Trophoblast cell (in vitro differentiated cells and primary cell): ENCODE measurements around the gene RAB2B.
A peak's percentile ranks its signal among the peaks of the same experiment; 100 is the strongest.

Experiments
- DNase-seq, 2 donors: peaks; one replicate each; pipeline ENCODE4 v3.0.0-alpha.2; 2016
- H2AFZ ChIP-seq: 2 replicates; pipeline ENCODE4 v1.6.1; 2013; ENCODE audit warnings: low read length, moderate library complexity, mild to moderate bottlenecking; ENCODE audit not compliant: insufficient read depth, poor library complexity
- H2AK5ac ChIP-seq: 2 replicates; pipeline ENCODE4 v1.6.1; 2013; ENCODE audit warnings: mild to moderate bottlenecking, low read length
- H2BK120ac ChIP-seq: 2 replicates; pipeline ENCODE4 v1.6.1; 2013; ENCODE audit warnings: low read length, mild to moderate bottlenecking, moderate library complexity; ENCODE audit not compliant: insufficient read depth, poor library complexity
- H2BK12ac ChIP-seq: 2 replicates; pipeline ENCODE4 v1.6.1; 2013; ENCODE audit warnings: mild to moderate bottlenecking, low read length, moderate library complexity
- H2BK5ac ChIP-seq: 2 replicates; pipeline ENCODE4 v1.6.1; 2013; ENCODE audit warnings: low read length, low read depth, moderate library complexity, mild to moderate bottlenecking; ENCODE audit not compliant: poor library complexity
- H3K14ac ChIP-seq: 2 replicates; pipeline ENCODE4 v1.6.1; 2013; ENCODE audit warnings: mild to moderate bottlenecking, low read length
- H3K18ac ChIP-seq: 2 replicates; pipeline ENCODE4 v1.6.1; 2013; ENCODE audit warnings: mild to moderate bottlenecking, low read length
- H3K23ac ChIP-seq: 2 replicates; pipeline ENCODE4 v1.6.1; 2013; ENCODE audit warnings: low read length
- H3K27ac ChIP-seq: 2 replicates; pipeline ENCODE4 v1.5.1; 2013; ENCODE audit warnings: low read depth, mild to moderate bottlenecking, inconsistent platforms, low read length, moderate library complexity
- H3K27me3 ChIP-seq: 2 replicates; pipeline ENCODE4 v1.6.1; 2013; ENCODE audit warnings: inconsistent platforms, mild to moderate bottlenecking, low read length, moderate library complexity; ENCODE audit not compliant: insufficient read depth
- H3K36me3 ChIP-seq, 2 experiments: 1 replicate in 1 of 2; 2 replicates in 1 of 2; pipeline ENCODE4 v1.6.1; 2013; ENCODE audit warnings: low read length in 2 of 2, mild to moderate bottlenecking in 2 of 2, moderate library complexity in 1 of 2; ENCODE audit not compliant: insufficient read depth in 2 of 2, control insufficient read depth in 1 of 2
- H3K4ac ChIP-seq: 2 replicates; pipeline ENCODE4 v1.6.1; 2013; ENCODE audit warnings: low read depth, mild to moderate bottlenecking, low read length, moderate library complexity
- H3K4me1 ChIP-seq, 2 experiments: 1 replicate in 1 of 2; 2 replicates in 1 of 2; pipeline ENCODE4 v1.6.1; 2013; ENCODE audit warnings: low read length in 2 of 2, mild to moderate bottlenecking in 2 of 2, moderate library complexity in 1 of 2; ENCODE audit not compliant: insufficient read depth in 2 of 2, control insufficient read depth in 1 of 2
- H3K4me2 ChIP-seq: 2 replicates; pipeline ENCODE4 v1.6.1; 2013; ENCODE audit warnings: inconsistent platforms, mild to moderate bottlenecking, low read length, moderate library complexity
- H3K4me3 ChIP-seq: 2 replicates; pipeline ENCODE4 v1.5.1; 2013; ENCODE audit warnings: mild to moderate bottlenecking, low read depth, low read length, inconsistent platforms
- H3K79me1 ChIP-seq: one replicate; pipeline ENCODE4 v1.6.1; 2013; ENCODE audit warnings: low read length
- H3K79me2 ChIP-seq: 2 replicates; pipeline ENCODE4 v1.6.1; 2013; ENCODE audit warnings: low read length, mild to moderate bottlenecking; ENCODE audit not compliant: control insufficient read depth, insufficient read depth, poor library complexity
- H3K9ac ChIP-seq: 2 replicates; pipeline ENCODE4 v1.6.1; 2013; ENCODE audit warnings: mild to moderate bottlenecking, low read length
- H3K9me3 ChIP-seq: 2 replicates; pipeline ENCODE4 v1.6.1; 2013; ENCODE audit warnings: low read depth, mild to moderate bottlenecking, control low read depth, inconsistent platforms, low read length; ENCODE audit not compliant: insufficient read depth
- H4K12ac ChIP-seq: 2 replicates; pipeline ENCODE4 v1.6.1; 2013; ENCODE audit warnings: low read depth, mild to moderate bottlenecking, low read length, moderate library complexity
- H4K8ac ChIP-seq: 2 replicates; pipeline ENCODE4 v1.6.1; 2013; ENCODE audit warnings: low read depth, mild to moderate bottlenecking, low read length, moderate library complexity
- H4K91ac ChIP-seq: one replicate; pipeline ENCODE4 v1.6.1; 2013; ENCODE audit warnings: low read depth, mild to moderate bottlenecking, low read length, moderate library complexity
- WGBS: extraction: QIAGEN DNeasy Blood & Tissue Kit; methylation state at CpG from one replicate; pipeline ENCODE4 v1.1.7; 2013; ENCODE audit warnings: missing lambda C conversion rate; ENCODE audit not compliant: insufficient read length, insufficient coverage; ENCODE audit errors: extremely low coverage; 5-methylcytosine and 5-hydroxymethylcytosine counted together

Gene RAB2B

DNA sequence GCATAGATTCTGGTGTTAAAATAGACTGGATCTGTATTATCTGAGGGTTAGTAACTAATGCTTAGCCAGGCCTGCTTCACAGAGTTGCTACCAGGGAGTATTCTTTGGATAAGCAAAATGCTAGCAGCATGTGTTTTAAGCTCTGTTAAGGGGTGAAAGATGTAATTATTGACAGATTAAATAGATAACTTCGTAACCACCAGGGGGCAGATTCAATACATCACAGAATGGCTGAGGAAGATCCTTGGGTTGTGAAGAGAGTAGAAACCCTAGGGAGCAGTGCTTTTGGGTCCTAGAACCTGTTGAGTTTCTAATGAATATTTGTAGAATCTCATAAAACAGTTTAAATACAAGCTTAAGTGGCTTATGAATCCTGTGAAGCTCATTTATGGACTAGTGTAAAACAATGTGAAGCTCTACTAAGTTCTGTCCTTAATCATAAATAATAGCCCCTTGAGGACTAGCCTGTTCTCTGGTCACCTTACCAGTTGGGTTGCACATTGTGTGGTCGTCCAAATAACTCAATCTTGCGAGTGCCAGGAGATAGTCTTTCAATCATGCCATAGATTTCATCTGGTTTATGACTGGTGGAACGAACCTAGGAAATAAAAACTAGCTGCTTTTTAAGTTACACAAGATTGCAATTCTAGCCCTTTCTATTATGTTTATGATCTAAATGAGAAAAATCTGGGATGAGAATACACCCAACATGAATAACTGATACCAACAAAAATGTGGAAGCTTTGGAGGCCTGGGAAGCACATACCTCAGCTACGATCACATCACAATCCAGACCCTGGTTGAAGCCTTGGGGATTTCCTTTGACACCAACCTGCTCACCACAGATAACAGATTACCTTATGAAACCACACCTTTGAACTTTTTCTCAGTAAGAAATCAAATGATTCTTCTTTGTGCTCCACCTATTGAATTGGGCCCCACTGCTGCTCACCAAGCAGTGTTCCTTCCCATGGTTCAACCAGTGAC lies 22.1 kb upstream of the RAB2B start:
- H3K9me3 ChIP-seq, result no peaks in the 10 kb centered on the region
- H3K9ac ChIP-seq, result no peak overlapping the region
- no peaks in the 10 kb centered on the region for H3K79me2 ChIP-seq
- no peak overlapping the region for H4K12ac ChIP-seq
- no peak overlapping the region for H3K4me2 ChIP-seq
- no peak overlapping the region for H3K4me3 ChIP-seq
- H3K14ac ChIP-seq, result no peak overlapping the region
- no peak overlapping the region for H2AK5ac ChIP-seq
- no peak overlapping the region for H2AFZ ChIP-seq
- no peak overlapping the region for H2BK12ac ChIP-seq
- H3K36me3 ChIP-seq, result peaks cover 36 to 57% of the 10 kb centered on the region in 2 experiments
- no peak overlapping the region for H3K18ac ChIP-seq
- DNase-seq, result peak; percentile 20 to 74
- no peaks in the 10 kb centered on the region for H3K4me1 ChIP-seq
- H2BK120ac ChIP-seq, result no peak overlapping the region
- no peak overlapping the region for H2BK5ac ChIP-seq
- no peaks in the 10 kb centered on the region for H3K79me1 ChIP-seq
- no peak overlapping the region for H3K4ac ChIP-seq
- H4K91ac ChIP-seq, result no peak overlapping the region
- no CpG with 5 or more reads among the region's 5 CpGs for WGBS
- H3K27me3 ChIP-seq, result no peaks in the 10 kb centered on the region
- H3K23ac ChIP-seq, result no peak overlapping the region
- no peak overlapping the region for H3K27ac ChIP-seq
- no peak overlapping the region for H4K8ac ChIP-seq

GRCh38 chr14:21496453-21496852 lies 19.7 kb upstream of the RAB2B start:
- no peaks in the 10 kb centered on the region for H3K27me3 ChIP-seq
- H3K79me2 ChIP-seq, result no peaks in the 10 kb centered on the region
- DNase-seq, result no peak
- H2BK12ac ChIP-seq, result no peak overlapping the region
- no peaks in the 10 kb centered on the region for H3K79me1 ChIP-seq
- H4K91ac ChIP-seq, result no peak overlapping the region
- H3K18ac ChIP-seq, result no peak overlapping the region
- H3K4me1 ChIP-seq, result no peaks in the 10 kb centered on the region
- H2AFZ ChIP-seq, result no peak overlapping the region
- no peak overlapping the region for H3K4me3 ChIP-seq
- no peak overlapping the region for H3K9ac ChIP-seq
- H3K36me3 ChIP-seq, result peaks cover 35 to 52% of the 10 kb centered on the region in 2 experiments
- H2AK5ac ChIP-seq, result no peak overlapping the region
- no peak overlapping the region for H2BK120ac ChIP-seq
- no peak overlapping the region for H3K14ac ChIP-seq
- H4K8ac ChIP-seq, result no peak overlapping the region
- no CpG with 5 or more reads among the region's 2 CpGs for WGBS
- H3K4me2 ChIP-seq, result no peak overlapping the region
- no peaks in the 10 kb centered on the region for H3K9me3 ChIP-seq
- H2BK5ac ChIP-seq, result no peak overlapping the region
- no peak overlapping the region for H3K4ac ChIP-seq
- H4K12ac ChIP-seq, result no peak overlapping the region
- no peak overlapping the region for H3K23ac ChIP-seq
- no peak overlapping the region for H3K27ac ChIP-seq

DNA sequence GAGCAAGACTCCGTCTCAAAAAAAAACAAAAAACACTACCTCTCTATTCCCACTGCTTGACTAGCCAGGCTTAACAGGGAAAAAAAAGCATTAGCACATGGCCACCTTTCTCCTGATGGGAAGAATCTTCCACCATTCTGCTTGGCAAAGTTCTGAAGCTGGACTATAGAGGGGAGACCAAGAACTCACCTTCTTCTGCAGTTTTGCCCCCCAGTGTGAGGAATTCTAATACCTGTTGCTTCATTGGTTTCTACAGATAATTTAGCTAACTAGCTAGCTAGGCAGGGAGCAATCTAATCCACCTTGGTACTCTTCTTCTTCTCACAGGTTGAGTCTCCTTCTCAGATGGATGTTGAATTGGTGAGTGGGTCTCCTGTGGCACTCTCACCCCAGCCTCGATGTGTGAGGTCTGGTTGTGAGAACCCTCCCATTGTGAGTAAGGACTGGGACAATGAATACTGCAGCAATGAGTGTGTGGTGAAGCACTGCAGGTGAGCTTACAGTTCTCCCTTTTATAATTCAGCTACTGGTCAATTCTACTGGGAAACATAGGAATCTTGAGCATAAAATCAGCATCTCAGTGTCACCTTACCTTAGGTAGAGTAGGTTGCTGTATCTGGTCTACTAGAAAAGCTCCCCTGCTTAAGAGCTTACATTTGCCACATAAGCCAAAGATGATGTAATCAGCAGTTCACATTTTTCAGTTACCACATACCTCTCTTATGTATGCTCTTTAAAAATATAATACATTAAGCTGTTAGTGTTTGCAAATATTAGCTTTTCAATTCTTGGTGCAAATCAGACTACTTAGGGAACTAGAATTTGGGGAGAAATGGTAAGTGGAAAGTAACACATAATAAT lies 18.4 kb upstream of the RAB2B start:
- Histone ChIP-seq H3K9me3 (no peaks in the 10 kb centered on the region), H2BK5ac (no peak overlapping the region), H3K14ac (no peak overlapping the region), H2BK120ac (no peak overlapping the region), H3K4me3 (no peak overlapping the region), H3K4ac (no peak overlapping the region), H2AK5ac (no peak overlapping the region), H3K4me2 (no peak overlapping the region), H3K79me2 (no peaks in the 10 kb centered on the region), H3K79me1 (no peaks in the 10 kb centered on the region), H3K36me3 (peaks cover 39 to 53% of the 10 kb centered on the region in 2 experiments), H2BK12ac (no peak overlapping the region), H2AFZ (no peak overlapping the region), H4K91ac (no peak overlapping the region), H4K12ac (no peak overlapping the region), H3K27me3 (no peaks in the 10 kb centered on the region), H4K8ac (no peak overlapping the region), H3K23ac (no peak overlapping the region), H3K4me1 (no peaks in the 10 kb centered on the region), H3K9ac (peak overlapping the region; percentile 63), H3K18ac (no peak overlapping the region), H3K27ac (no peak overlapping the region)
- peak in 1 of 2 donors; percentile 23 for DNase-seq
- no CpG with 5 or more reads among the region's 2 CpGs for WGBS

GRCh38 chr14:21486640-21487087 lies 9.9 kb upstream of the RAB2B start:
- no peak overlapping the region for H3K27ac ChIP-seq
- no peak overlapping the region for H3K9ac ChIP-seq
- no peaks in the 10 kb centered on the region for H3K27me3 ChIP-seq
- no peaks in the 10 kb centered on the region for H3K79me1 ChIP-seq
- no peak overlapping the region for H3K14ac ChIP-seq
- DNase-seq, result no peak
- no peak overlapping the region for H2AFZ ChIP-seq
- H3K79me2 ChIP-seq, result peaks cover 1% of the 10 kb centered on the region
- H2BK120ac ChIP-seq, result no peak overlapping the region
- H3K36me3 ChIP-seq, result peaks cover 27 to 36% of the 10 kb centered on the region in 2 experiments
- no peak overlapping the region for H2BK5ac ChIP-seq
- no peak overlapping the region for H3K4me3 ChIP-seq
- H2BK12ac ChIP-seq, result no peak overlapping the region
- no peak overlapping the region for H3K4me2 ChIP-seq
- H4K91ac ChIP-seq, result no peak overlapping the region
- WGBS, result no CpG with 5 or more reads among the region's 1 CpG
- H3K4ac ChIP-seq, result no peak overlapping the region
- no peak overlapping the region for H2AK5ac ChIP-seq
- H3K4me1 ChIP-seq, result no peaks in the 10 kb centered on the region
- H4K12ac ChIP-seq, result no peak overlapping the region
- H3K18ac ChIP-seq, result no peak overlapping the region
- H3K23ac ChIP-seq, result no peak overlapping the region
- no peak overlapping the region for H4K8ac ChIP-seq
- H3K9me3 ChIP-seq, result no peaks in the 10 kb centered on the region
